NCI-H1105 treated with DMSO at 0.1 percent for 48 hours (cell line): ENCODE results near the gene NAXD.
A peak's percentile ranks its signal among the peaks of the same experiment; 100 is the strongest.
"Not testable (repeated sequence)": the region's sequence is repeated elsewhere in the genome, so short reads cannot be mapped to it uniquely, and the experiment has no call there.

ENCODE experiments used
- DNase-seq: peaks from one replicate; lab custom pipeline; 2025; lab: John Stamatoyannopoulos, UW

The NAXD gene

DNA sequence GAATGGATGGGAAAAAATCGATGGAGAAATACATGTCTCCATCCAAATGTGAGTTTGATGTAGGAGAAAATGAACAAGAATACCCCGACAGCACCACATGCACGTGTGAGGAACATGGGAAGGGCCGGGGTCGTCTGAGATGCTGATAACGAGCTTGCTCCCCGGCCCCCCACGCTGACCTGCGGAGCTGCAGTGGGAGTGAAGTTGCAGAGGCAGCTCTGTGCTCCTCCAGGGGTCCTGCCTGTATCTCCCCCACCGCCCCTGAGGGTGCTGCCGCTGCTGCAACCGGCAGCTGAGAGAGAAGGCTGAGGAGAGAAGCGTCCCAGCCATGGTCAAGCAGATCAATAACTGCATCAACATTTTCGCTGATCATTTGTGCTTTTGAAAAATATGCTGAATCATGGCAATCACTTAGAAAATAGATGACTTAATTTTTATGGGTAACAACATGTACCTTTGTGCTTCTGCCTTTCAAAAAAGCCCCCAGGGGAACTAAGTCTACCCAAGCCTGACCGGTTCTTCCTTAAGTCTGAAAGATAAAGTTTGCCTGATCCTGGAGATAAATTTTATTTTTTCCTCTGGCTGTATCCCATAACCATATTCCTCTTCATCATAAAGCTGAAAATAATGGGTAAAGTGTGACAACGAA, 18.2 kb upstream of the NAXD start:
- no peak for DNase-seq

- DNase-seq: no peak
Observed at GRCh38 chr13:110600261-110600819, 15.0 kb upstream of the NAXD start.

DNA sequence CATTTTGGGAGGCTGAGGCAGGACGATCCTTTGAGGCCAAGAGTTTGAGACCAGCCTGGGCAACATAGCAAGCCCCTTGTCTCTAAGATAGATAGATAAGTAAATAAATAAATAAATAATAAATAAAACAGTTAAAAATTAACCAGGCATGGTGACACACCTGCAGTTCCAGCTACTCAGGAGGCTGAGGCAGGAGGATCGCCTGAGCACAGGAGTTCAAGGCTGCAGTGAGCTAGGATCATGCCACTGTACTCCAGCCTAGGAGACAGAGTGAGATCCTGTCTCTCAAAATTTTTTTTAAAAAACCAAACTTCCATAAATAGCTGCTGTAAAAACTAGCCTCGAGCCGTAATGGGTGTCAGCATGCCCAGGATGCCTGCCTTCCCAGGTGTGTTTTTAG, 14.4 kb upstream of the NAXD start:
- no peak for DNase-seq

DNA sequence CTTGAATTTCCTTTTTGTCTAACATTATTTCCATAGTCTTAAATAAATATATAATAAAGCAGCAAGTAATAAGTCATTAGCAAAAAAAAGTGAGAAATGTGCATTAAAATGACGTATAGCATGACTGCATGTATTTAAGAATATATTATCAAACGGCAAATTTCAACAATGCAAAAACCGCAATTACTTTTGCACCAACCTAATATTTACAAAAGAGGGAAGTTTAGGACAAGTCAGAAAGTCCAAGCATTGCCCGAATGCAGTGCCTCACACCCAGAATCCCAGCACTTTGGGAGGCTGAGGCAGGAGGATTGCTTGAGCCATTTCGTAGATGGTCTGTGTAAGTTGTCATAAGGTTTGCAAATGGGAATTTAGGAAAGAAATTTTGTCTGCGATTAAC, 10.2 kb upstream of the NAXD start:
- DNase-seq: no peak

- not testable (repeated sequence) for DNase-seq
Observed at GRCh38 chr13:110606281-110606680, 9.1 kb upstream of the NAXD start.

DNA sequence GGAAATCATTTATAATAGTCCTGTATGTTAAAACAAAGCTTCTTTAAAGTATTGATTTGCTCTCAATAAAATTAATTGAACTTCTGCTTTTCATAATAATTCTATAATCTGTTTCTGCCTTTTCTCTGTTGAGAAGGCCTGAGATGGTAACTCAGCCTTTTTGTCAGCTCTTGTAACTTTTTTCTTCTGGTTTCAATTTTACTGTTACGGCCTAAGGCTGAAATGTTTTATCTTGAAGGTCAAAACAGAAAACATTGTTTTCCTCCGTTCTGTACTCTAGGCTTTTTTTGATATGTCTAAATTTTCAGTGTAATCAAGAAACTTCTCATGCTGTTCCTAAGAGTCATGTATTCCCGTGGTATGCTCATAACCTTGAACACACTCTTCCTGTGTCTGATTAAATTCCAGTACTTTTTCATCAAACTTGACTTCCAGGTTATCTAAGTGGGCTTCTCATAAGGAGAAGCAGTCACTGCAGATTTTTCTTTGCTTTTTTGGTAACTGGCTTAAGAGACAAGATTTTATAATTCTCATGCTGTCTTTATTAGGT, 7.6 kb upstream of the NAXD start:
- DNase-seq: no peak

GRCh38 chr13:110610955-110611595, 4.3 kb upstream of the NAXD start:
- no peak for DNase-seq

DNA sequence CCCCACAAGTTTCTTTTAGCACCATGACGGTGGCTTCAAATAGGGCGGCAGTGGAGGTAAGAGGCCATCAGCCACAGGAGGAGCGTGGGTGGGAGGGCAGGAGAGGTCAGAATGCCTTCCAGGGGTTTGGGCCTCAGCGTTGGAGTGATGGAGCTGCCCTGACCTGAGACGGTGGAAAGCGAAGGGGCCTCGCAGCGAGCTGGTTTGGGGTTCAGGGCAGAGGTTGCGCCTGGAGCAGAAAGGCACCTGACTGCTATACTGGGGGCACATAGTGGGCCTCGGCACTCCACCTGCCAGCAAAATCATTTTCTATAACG, 382 bp upstream of the NAXD start:
- DNase-seq: no peak

DNA sequence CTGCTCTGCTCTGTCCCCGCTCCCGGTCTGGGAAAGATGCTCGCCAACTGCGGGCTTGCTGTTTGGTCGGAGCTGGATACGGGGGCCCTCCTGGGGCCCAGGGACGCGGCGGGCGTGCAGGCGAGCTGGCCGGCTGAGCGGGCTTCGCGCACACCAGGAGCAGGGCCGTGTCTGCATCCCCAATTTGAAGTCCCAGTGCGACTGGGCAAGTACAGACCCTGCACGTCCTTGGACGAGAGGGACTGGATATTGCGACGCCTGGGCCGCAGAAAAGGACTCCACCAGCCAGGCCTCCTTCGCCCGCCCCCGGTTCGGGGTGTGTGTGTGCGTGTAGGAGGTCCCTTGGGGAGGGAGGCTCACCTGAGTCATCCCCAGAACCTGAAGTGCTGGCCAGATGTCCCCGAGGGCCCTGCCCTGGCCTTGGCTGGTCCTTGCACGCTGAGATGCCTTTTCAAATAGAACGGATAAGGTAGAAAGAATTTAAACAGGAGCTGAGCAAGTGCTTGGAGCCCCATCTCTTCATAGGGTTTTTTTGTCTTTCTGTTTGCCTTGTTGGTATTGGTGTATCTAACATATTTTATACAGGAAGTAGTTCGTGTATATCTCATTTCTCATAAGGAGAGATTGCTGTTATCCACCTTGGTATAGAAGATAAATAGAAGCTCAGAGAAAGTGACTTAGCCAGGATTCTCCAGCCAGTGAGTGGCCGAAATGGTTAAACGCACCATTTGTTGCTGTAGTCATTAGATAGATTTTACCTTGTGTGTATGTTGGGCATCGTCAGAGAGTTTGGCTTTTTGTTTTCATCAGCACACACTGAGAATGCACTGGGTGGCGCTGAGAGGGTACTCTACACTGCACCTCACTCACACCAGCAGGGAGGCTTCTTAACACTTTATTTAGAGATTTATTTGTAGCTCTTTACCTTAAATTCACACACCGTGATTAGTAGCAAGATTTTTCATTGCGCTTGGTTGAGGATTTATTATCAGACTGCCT, 1.1 kb downstream of the NAXD start:
- DNase-seq: peak; percentile 20

DNA sequence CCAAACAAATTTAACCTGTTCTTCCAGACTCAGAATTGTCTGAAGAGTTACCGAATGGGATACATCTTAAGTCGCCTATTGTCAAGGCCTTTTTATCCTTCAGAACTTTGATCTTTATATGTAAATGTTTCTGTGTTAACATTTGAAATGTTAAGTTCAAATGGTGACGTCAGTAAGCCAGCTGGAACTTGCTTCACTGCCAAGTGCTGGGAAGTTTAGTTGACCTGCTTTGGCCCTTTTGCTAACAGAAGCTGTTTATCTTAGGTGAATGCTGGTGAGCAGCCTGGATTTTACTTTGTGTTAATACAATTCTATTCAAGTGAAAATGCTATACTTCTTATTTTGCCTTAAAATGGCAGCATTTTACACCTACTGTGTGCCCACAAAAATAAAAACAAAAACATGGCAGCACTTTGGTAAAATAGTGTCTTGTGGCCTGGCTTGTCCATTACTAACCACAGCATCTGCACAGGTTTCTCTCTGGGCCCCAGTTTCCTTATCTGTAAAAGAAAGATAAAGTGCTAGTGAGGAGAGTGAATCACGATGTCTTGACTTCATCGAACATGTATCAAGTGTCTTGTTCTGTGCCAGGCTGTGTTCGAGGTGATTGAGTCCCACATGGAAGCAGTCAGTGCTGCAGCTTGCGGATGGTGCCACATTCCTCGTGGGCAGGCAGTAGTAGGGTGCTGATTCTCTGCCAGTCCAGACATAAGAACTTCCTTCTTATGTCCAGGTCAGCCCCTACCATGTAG, 2.2 kb downstream of the NAXD start:
- DNase-seq: no peak

DNA sequence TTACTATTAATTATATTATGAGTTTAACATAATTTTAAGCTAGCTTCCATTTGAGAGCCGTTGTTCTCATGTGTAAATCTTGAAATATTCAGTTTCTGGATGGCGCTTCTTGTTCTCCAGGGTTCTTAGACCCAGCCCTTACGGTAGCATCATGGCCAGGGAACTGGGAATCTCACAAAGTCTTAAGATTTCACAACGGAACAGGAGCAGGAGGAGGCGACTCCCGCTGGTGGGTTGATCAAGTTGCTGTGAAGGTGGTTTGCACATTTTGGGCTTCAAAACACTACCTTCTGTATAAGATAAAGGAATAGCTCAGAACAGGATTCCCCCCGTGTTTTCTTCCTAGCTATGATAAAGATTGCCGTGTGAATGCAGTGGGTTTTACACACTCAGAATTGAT, 2.8 kb downstream of the NAXD start:
- DNase-seq: no peak

- DNase-seq: no peak
Observed at GRCh38 chr13:110618780-110619179, 3.4 kb downstream of the NAXD start.

- no peak for DNase-seq
Observed at GRCh38 chr13:110620596-110620995, 5.3 kb downstream of the NAXD start.

DNA sequence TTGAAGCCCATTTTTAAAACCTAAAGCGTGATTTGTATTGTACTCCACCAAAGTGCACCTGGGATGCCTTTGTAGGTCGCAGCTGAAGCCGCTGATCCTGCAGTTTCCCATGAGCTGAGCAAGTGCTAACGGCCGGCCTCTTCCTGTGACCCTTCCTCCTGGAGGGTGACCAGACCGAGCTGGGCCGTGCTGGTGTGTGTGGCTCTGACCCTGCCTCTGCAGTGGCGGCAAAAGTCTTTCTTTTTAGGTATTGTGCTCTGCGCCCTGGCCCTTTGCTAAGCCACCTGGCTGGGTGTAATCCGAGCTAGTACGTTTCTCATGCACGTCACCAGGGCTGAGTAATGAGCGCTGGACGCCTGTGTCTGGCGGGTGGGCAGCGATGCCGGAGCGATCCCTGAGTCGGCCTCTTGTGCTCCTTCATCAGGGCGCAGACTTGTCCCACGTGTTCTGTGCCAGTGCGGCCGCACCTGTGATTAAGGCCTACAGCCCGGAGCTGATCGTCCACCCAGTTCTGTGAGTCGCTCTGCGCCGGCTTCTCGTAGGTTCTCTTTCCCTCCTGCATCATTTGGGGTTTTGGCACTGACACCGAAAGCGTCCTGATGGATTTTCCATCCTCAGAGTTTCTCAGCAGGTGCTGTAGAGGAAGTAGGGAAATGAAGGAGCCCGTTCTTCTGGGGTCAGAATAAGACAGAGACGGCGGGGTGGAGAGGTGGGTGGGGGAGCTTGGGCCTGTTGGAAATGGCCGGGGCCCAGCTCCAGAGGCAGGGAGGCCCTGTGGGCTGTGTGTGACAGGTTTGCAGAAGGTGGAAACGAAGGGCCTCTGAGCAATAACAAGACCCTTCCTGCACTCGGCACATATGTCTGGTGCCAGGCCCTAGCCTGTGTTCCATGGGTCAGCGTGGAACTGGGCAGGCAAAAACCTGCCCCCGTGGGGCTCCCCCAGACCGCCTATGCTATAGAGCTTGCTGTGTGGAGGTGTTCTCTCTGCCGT, 9.7 kb downstream of the NAXD start:
- no peak for DNase-seq

- DNase-seq: no peak
Observed at GRCh38 chr13:110625771-110626321, 10.5 kb downstream of the NAXD start.

DNA sequence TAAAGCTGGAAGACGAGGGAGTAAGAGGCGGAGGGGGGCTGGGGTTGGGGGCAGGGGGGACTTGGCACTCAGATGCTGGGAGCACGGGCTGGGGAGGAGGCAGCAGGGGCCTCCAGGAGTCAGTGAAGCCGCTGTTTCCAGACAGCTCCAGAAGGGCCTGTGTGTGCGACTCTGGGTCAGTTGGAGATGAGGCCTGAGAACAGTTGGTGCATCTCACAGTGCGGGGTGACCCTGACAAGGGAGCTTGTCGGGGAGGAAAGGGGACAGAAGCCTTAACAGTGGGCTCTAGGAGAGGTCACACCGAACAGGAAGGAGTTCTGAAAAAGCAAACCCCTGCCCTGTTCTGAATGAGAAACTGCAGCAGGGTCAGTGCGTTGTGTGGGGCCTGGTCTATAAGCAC, 11.2 kb downstream of the NAXD start:
- DNase-seq: no peak

GRCh38 chr13:110627351-110627750, 12.0 kb downstream of the NAXD start:
- DNase-seq: no peak

- DNase-seq: no peak
Observed at GRCh38 chr13:110627761-110628476, 12.6 kb downstream of the NAXD start.

DNA sequence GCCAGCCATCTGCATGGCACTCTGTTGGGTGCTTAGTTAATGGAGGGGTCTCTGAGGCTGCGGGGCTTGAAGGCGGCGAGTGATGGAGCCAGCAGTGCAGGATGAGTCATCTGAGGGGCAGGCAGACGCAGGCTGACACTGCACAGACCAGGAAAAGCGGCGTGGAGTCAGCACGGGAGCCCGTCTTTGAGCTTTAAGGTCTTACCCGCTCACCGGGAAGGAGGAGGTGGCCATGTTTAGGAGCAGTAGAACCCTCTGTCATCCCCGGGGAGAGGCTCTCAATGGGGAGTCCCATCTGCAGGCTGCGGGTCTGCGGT, 13.1 kb downstream of the NAXD start:
- DNase-seq: no peak
